ENCODE results near the gene STIMATE. TPM values are rescaled to one million over a fixed set of nuclear protein-coding genes. Genes with fewer than 3 reads are reported as not detected.

Gene STIMATE
- total RNA-seq, 1 donor from 2014 or later, result 26.6 TPM

DNA sequence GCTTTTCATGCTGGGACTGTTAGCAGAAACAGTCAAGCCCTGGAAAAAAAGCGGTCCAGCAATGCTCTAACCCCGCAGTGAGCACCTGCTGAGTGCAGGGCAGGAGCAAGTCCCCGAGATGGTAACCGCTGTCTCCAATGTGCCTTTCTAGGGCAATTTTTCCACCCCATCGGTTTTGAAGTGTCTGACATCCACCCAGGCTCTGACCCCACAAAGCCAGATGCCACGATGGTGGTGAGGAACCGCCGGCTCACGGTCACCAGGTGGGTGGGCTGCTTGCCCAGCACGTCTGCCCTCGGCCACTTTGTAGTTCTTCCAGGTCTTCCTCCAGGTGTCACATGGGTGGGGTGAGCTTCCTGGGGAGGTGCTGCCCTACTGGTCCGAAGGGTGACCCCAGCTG is 106.0 kb downstream of the STIMATE start:
- no peak for DNase-seq

DNA sequence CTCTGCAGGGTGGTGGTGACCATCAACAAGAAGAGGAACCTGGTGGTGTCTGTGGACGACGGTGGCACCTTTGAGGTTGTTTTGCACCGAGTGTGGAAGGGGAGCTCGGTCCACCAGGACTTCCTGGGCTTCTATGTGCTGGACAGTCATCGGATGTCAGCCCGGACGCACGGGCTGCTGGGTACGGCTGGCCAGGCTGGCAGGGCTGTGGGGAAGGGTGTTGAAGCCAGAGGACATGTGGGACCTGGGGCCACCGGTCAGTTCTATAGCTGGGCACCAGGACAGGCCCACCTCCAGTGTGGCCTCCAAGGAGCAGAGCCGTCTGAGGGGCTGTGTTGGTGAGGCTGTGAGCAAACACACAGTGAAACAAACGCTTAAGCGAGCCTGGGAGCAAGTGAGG is 106.6 kb downstream of the STIMATE start:
- no peak for DNase-seq

GRCh38 chr3:52790337-52790736 is 107.0 kb downstream of the STIMATE start:
- no peak for DNase-seq

GRCh38 chr3:52789746-52790040 is 107.7 kb downstream of the STIMATE start:
- DNase-seq, result peak; percentile 22

DNA sequence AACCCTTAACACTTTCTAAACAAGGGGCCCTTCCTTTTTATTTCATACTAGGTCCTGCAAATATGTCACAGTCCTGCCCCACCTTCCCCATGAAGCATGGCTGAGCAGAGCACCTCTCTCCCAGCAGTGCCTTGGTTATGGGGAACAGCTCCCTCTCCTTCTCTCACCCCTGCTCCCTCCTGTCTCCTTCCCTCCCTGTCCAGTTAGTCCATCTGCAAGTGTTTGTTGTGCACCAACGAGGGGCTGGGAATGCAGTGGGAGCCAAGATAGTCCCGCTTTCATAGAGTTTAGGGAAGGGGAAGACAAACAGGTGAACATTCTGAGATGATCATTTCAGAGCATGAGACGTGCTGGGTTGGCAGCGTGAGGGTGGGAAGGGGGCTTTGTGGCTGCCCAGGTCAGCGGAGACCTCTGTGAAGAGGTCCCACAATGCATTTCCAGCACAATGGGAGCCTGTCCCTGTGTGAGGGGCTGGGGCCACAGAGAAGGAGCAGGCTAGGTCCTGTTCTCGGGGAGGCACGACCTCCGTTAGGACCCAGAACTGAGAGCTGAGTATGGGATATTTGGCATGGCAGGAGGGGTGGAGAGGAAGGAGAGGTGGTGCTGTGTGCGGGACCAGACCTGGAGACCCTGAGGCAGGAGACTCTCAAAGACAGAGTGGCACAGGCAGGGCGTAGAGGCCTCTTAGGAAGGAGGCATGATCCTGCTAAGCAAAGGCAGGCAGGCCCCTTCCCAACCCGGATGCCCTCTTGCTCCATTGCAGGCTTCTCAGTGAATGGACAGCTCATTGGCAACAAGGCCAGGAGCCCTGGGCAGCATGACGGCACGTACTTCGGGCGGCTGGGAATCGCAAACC is 108.2 kb downstream of the STIMATE start:
- no peak for DNase-seq

DNA sequence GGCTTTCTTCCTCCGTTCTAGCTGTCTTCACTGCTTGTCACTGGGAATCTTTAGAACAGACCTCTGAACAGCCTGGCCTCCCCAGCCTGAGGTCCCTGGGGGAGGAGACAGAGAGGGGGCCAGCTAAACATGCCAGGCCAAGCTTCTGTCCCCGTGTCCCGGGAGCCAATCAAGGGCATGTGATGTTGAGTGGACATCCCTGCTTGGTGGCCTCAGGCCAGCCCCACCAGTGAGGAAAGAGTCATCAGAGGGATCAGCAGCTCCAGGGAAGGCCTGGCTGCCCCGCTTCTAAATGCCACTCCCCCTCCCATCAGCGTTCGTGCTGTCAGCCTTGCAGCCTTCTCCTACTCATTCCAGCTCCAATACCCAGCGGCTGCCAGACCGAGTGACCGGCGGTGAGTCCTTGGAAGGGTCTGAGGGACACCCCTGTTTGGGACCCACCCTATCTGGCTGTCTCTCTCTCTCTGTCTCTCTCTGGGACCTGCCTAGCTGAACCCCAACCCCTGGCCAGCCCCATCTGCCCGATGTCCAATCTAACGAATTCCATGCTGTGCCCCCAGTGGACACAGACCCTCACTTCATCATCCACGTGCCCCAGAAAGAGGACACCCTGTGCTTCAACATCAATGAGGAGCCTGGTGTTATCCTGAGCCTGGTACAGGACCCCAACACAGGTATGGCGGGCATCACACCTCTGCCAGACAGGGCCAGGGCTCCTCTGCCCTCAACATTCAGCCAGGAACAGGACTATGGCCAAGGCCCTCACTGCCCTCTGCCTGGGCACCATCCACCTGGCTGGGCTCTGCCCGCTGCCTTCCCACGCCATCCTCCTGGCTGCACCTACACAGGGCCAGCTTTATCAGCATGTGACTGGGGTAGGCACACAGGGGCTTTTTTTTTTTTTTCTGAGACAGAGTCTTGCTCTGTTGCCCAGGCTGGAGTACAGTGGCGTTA is 109.4 kb downstream of the STIMATE start:
- no peak for DNase-seq

GRCh38 chr3:52787246-52787645 is 110.1 kb downstream of the STIMATE start:
- DNase-seq, result no peak

Small RNA genes within 50 kb of the gene (small RNA-seq; reads per million reads assigned to genes)
- gene MIR8064 (ENCODE audit: low replicate concordance) (not detected), gene MUSTN1 (ENCODE audit: low replicate concordance) (not detected)

Other genes starting within 250 kb of the STIMATE start
- 94.3 TPM for gene PBRM1, start 211.6 kb downstream of the STIMATE start, total RNA-seq
- 121 TPM for gene GNL3, start 211.5 kb downstream of the STIMATE start, total RNA-seq
- gene GLT8D1, start 191.8 kb downstream of the STIMATE start, total RNA-seq, result 109 TPM
- 43.3 TPM for gene SPCS1, start 191.4 kb downstream of the STIMATE start, total RNA-seq
- 21.1 TPM for gene NEK4, start 126.6 kb downstream of the STIMATE start, total RNA-seq
- gene ITIH1, start 119.9 kb downstream of the STIMATE start, total RNA-seq, result not detected
- gene ITIH3, start 102.8 kb downstream of the STIMATE start, total RNA-seq, result 0.62 TPM
- gene ITIH4, start 66.9 kb downstream of the STIMATE start, total RNA-seq, result 10.1 TPM
- gene MUSTN1, start 62.5 kb downstream of the STIMATE start, total RNA-seq, result 45.2 TPM
- gene SFMBT1, start 148.5 kb upstream of the STIMATE start, total RNA-seq, result 32.9 TPM
- 9.1 TPM for gene RFT1, start 232.9 kb upstream of the STIMATE start, total RNA-seq